Posterior cingulate gyrus (tissue), 11 donors: ENCODE results near the gene CSRP2.

ENCODE experiments used
- DNase-seq, 10 donors: peaks; one replicate each; pipeline versions ENCODE4 v3.0.0 to v3.0.0-alpha.2; 2020 to 2021; ENCODE audit warnings: mixed read lengths in 3 of 10
- intact Hi-C: fragments of 100-400 bp; cut with DNase I; formaldehyde crosslinking; loops from one replicate; pipeline ENCODE4 v1.15.1; 2023

The CSRP2 gene

GRCh38 chr12:76878899-76879709 lies at the start of gene CSRP2:
Gene CSRP2 (minus strand): TSS chr12:76879019. CDS start chr12:76866260, 12,759 bp downstream.
- DNase-seq, result peak; percentile 64 to 97 (median 79)
- intact Hi-C loops, result no loop called here

GRCh38 chr12:76927170-76927784 lies 48.5 kb upstream of the CSRP2 start:
- DNase-seq, result peak in 1 of 10 donors; percentile 40
- intact Hi-C loops, result no loop called here

GRCh38 chr12:76925135-76925534 lies 46.3 kb upstream of the CSRP2 start:
- no peak for DNase-seq
- intact Hi-C loops, result no loop called here

- DNase-seq, result no peak
- intact Hi-C loops, result no loop called here
Observed at GRCh38 chr12:76922866-76923265, 44.0 kb upstream of the CSRP2 start.

GRCh38 chr12:76921891-76922664 lies 43.3 kb upstream of the CSRP2 start:
- intact Hi-C loops, result no loop called here
- DNase-seq, result no peak

GRCh38 chr12:76921100-76921471 lies 42.3 kb upstream of the CSRP2 start:
- DNase-seq, result no peak

GRCh38 chr12:76920172-76921099 lies 41.6 kb upstream of the CSRP2 start:
- intact Hi-C loops, result no loop called here
- no peak for DNase-seq

More at GRCh38 chr12:76921100-76921471, 42.3 kb upstream of the CSRP2 start:
- intact Hi-C loops, result no loop called here

- intact Hi-C loops, result no loop called here
Observed at GRCh38 chr12:76919383-76920171, 40.8 kb upstream of the CSRP2 start.

GRCh38 chr12:76916170-76916540 lies 37.3 kb upstream of the CSRP2 start:
- no peak for DNase-seq
- intact Hi-C loops, result no loop called here

More at GRCh38 chr12:76919383-76920171, 40.8 kb upstream of the CSRP2 start:
- DNase-seq, result peak in 1 of 10 donors; percentile 62

- DNase-seq, result no peak
- intact Hi-C loops, result no loop called here
Observed at GRCh38 chr12:76915361-76916169, 36.7 kb upstream of the CSRP2 start.

- intact Hi-C loops, result no loop called here
- no peak for DNase-seq
Observed at GRCh38 chr12:76914102-76914859, 35.5 kb upstream of the CSRP2 start.

- intact Hi-C loops, result no loop called here
- DNase-seq, result no peak
Observed at GRCh38 chr12:76909290-76909689, 30.5 kb upstream of the CSRP2 start.

- intact Hi-C loops, result no loop called here
- DNase-seq, result no peak
Observed at GRCh38 chr12:76908303-76909017, 29.6 kb upstream of the CSRP2 start.

GRCh38 chr12:76901628-76902380 lies 23.0 kb upstream of the CSRP2 start:
- intact Hi-C loops, result no loop called here
- no peak for DNase-seq

GRCh38 chr12:76899522-76899921 lies 20.7 kb upstream of the CSRP2 start:
- intact Hi-C loops, result no loop called here
- DNase-seq, result no peak

- no peak for DNase-seq
- intact Hi-C loops, result no loop called here
Observed at GRCh38 chr12:76898442-76898841, 19.6 kb upstream of the CSRP2 start.
